Breast epithelium (tissue), 3 donors: ENCODE results near the gene RGPD3.
"Not testable (repeated sequence)": the region's sequence is repeated elsewhere in the genome, so short reads cannot be mapped to it uniquely, and the experiment has no call there.

Source experiments
- POLR2A ChIP-seq: fragments of 450-650 bp; IDR thresholded peaks from one replicate; pipeline ENCODE4 v1.6.1; 2016; ENCODE audit warnings: antibody characterized with exemption, mild to moderate bottlenecking, moderate library complexity
- POLR2AphosphoS5 ChIP-seq, 3 donors: sonication (generic); formaldehyde crosslinking; IDR thresholded peaks; one replicate each; pipeline ENCODE4 v1.6.1; 2017; ENCODE audit warnings: antibody characterized with exemption in 3 of 3
- TF ChIP-seq, protein P1 (sequence below), 3 donors: fragments of 450-650 bp; IDR thresholded peaks; one replicate each; pipeline ENCODE4 v1.5.1; 2016 to 2017; ENCODE audit warnings: antibody characterized with exemption in 3 of 3, mild to moderate bottlenecking in 3 of 3, moderate library complexity in 3 of 3

GRCh38 chr2:106379567-106379966, 88.6 kb downstream of the RGPD3 start:
- TF ChIP-seq, protein P1, sequence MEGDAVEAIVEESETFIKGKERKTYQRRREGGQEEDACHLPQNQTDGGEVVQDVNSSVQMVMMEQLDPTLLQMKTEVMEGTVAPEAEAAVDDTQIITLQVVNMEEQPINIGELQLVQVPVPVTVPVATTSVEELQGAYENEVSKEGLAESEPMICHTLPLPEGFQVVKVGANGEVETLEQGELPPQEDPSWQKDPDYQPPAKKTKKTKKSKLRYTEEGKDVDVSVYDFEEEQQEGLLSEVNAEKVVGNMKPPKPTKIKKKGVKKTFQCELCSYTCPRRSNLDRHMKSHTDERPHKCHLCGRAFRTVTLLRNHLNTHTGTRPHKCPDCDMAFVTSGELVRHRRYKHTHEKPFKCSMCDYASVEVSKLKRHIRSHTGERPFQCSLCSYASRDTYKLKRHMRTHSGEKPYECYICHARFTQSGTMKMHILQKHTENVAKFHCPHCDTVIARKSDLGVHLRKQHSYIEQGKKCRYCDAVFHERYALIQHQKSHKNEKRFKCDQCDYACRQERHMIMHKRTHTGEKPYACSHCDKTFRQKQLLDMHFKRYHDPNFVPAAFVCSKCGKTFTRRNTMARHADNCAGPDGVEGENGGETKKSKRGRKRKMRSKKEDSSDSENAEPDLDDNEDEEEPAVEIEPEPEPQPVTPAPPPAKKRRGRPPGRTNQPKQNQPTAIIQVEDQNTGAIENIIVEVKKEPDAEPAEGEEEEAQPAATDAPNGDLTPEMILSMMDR (IDR thresholded peaks at IDR 0.05), result not testable (repeated sequence)
- TF ChIP-seq POLR2A; POLR2AphosphoS5 (IDR thresholded peaks at IDR 0.05): not testable (repeated sequence)
